ENCODE results near the gene CKB. TPM values are rescaled to one million over a fixed set of nuclear protein-coding genes. Genes with fewer than 3 reads are reported as not detected.

The CKB gene
- total RNA-seq, 4 donors from 2014 or later, result 75.6 to 249 (median 141) TPM

- Histone ChIP-seq H3K9me3 (no peaks in the 10 kb centered on the region), H3K36me3 (peaks cover 0 to 65% (median 0%) of the 10 kb centered on the region in 3 donors), H3K4me1 (peaks cover 0 to 65% (median 23%) of the 10 kb centered on the region in 4 donors), H3K27me3 (no peaks in the 10 kb centered on the region), H3K27ac (peak overlapping the region in 2 of 4 donors; percentile 36 to 44), H3K4me3 (no peak overlapping the region)
- 79 to 80% methylated on average over 16 to 22 of the region's 23 CpGs for WGBS, 2 donors
- no peak for TF ChIP-seq POLR2A (IDR thresholded peaks at IDR 0.05)
- no peak for TF ChIP-seq EP300 (IDR thresholded peaks at IDR 0.05)
- TF ChIP-seq, protein P1, sequence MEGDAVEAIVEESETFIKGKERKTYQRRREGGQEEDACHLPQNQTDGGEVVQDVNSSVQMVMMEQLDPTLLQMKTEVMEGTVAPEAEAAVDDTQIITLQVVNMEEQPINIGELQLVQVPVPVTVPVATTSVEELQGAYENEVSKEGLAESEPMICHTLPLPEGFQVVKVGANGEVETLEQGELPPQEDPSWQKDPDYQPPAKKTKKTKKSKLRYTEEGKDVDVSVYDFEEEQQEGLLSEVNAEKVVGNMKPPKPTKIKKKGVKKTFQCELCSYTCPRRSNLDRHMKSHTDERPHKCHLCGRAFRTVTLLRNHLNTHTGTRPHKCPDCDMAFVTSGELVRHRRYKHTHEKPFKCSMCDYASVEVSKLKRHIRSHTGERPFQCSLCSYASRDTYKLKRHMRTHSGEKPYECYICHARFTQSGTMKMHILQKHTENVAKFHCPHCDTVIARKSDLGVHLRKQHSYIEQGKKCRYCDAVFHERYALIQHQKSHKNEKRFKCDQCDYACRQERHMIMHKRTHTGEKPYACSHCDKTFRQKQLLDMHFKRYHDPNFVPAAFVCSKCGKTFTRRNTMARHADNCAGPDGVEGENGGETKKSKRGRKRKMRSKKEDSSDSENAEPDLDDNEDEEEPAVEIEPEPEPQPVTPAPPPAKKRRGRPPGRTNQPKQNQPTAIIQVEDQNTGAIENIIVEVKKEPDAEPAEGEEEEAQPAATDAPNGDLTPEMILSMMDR (IDR thresholded peaks at IDR 0.05), result no peak
- no peak for DNase-seq (ENCODE audit: low spot score in 2 of 2)
Observed at GRCh38 chr14:103533137-103533998, 10.7 kb upstream of the CKB start.

GRCh38 chr14:103532216-103533136, 9.8 kb upstream of the CKB start:
- Histone ChIP-seq H3K27me3 (no peaks in the 10 kb centered on the region), H3K4me3 (no peak overlapping the region), H3K27ac (peak overlapping the region in 1 of 4 donors; percentile 44), H3K36me3 (peaks cover 0 to 65% (median 0%) of the 10 kb centered on the region in 3 donors), H3K4me1 (peaks cover 0 to 67% (median 29%) of the 10 kb centered on the region in 4 donors), H3K9me3 (no peaks in the 10 kb centered on the region)
- TF ChIP-seq POLR2A (IDR thresholded peaks at IDR 0.05) (no peak), EP300 (IDR thresholded peaks at IDR 0.05) (no peak)
- TF ChIP-seq, protein P1 (IDR thresholded peaks at IDR 0.05), result no peak
- 82 to 87% methylated on average over 18 to 27 of the region's 32 CpGs for WGBS, 2 donors
- DNase-seq (ENCODE audit: low spot score in 2 of 2), result no peak

DNA sequence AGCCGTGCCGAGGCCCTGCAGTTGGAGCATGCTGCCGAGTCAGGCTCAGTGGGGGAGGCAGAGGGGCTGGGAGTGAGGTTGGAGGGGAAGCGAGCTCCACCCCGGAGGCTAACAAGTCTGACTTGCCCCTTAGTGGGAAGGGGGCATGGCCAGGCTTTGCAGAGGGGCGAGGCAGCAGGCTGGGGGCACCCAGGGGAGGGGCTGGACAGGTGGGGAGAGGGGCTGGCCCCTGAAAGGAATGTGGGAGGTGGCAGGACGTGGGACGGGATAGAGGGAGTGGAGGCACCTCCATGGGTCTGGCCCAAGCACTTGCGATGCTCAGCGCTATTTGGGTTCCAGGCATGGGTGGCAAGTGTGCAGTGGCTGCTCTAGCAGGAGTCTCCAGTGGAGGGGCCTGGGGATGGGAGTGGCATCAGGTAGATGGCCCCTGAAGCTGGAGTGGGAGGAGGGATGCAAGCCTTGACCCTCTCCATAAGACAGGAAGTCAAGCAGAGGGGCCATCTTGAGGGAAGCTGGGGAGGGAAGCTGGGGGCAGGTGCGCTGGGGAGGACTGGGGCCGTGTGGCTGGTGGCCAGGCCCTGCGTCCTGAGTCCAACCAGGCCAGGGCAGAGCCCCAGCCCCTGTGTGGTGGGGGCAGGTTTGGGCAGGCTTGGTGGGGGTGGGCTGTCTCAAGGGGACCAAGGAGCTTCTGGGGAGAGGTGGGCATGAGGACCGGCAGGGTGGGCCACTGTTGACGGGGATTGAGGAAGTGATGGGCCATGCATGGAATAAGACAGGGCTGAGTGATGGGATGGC, 9.0 kb upstream of the CKB start:
- Histone ChIP-seq H3K4me1 (peaks cover 0 to 76% (median 32%) of the 10 kb centered on the region in 4 donors), H3K4me3 (no peak overlapping the region), H3K9me3 (no peaks in the 10 kb centered on the region), H3K27me3 (no peaks in the 10 kb centered on the region), H3K27ac (no peak overlapping the region), H3K36me3 (peaks cover 0 to 64% (median 0%) of the 10 kb centered on the region in 3 donors)
- 87 to 91% methylated on average over 15 of the region's 15 CpGs for WGBS, 2 donors
- TF ChIP-seq POLR2A (IDR thresholded peaks at IDR 0.05) (no peak), EP300 (IDR thresholded peaks at IDR 0.05) (no peak)
- TF ChIP-seq, protein P1 (IDR thresholded peaks at IDR 0.05), result no peak
- DNase-seq (ENCODE audit: low spot score in 2 of 2), result no peak

GRCh38 chr14:103530831-103531230, 8.2 kb upstream of the CKB start:
- peaks cover 0 to 78% (median 34%) of the 10 kb centered on the region in 4 donors for H3K4me1 ChIP-seq
- H3K27ac ChIP-seq, result no peak overlapping the region
- H3K27me3 ChIP-seq, result no peaks in the 10 kb centered on the region
- H3K36me3 ChIP-seq, result peaks cover 0 to 56% (median 0%) of the 10 kb centered on the region in 3 donors
- no peaks in the 10 kb centered on the region for H3K9me3 ChIP-seq
- no peak for DNase-seq (ENCODE audit: low spot score in 2 of 2)
- TF ChIP-seq POLR2A (IDR thresholded peaks at IDR 0.05) (no peak), EP300 (IDR thresholded peaks at IDR 0.05) (no peak)
- TF ChIP-seq, protein P1 (IDR thresholded peaks at IDR 0.05), result no peak
- WGBS, 2 donors, result 88 to 92% methylated on average over 5 to 10 of the region's 11 CpGs
- H3K4me3 ChIP-seq, result no peak overlapping the region
